K562 (cell line): ENCODE measurements around the gene CAPN10. TPM values are rescaled to one million over a fixed set of nuclear protein-coding genes. Genes with fewer than 3 reads are reported as not detected.

Experiments used
- BCL6 ChIP-seq: fragments of 250-450 bp; sonication (Bioruptor Pico); IDR thresholded peaks from 2 replicates; pipeline ENCODE4 v1.4.0; 2020
- HCFC1 ChIP-seq: IDR thresholded peaks from 2 replicates; pipeline ENCODE4 v1.6.1; 2012; ENCODE audit warnings: low read depth, low read length, improper control_type of control experiment
- JUND ChIP-seq, 2 experiments: IDR thresholded peaks; 2 replicates in 1 of 2; 3 replicates in 1 of 2; pipeline ENCODE4 v1.6.1; 2011; ENCODE audit warnings: borderline replicate concordance in 2 of 2, low read depth in 2 of 2, low read length in 2 of 2, improper control_type of control experiment in 1 of 2, missing biosample characterization in 1 of 2, missing genetic modification characterization in 1 of 2, missing genetic modification reagents in 1 of 2
- MBD2 ChIP-seq: sonication (generic); IDR thresholded peaks from 2 replicates; pipeline ENCODE4 v1.6.1; 2016; ENCODE audit warnings: low read depth, borderline replicate concordance
- NRF1 ChIP-seq, 2 experiments: fragments of 450-650 bp; IDR thresholded peaks in 1 of 2; conservative IDR thresholded peaks in 1 of 2; 2 replicates each; pipeline ENCODE4 v1.6.1; 2014; ENCODE audit warnings: mild to moderate bottlenecking in 2 of 2
- RNF219 ChIP-seq: fragments of 250-450 bp; sonication (Bioruptor Pico); IDR thresholded peaks from 2 replicates; pipeline ENCODE4 v1.5.0; 2022; ENCODE audit warnings: mild to moderate bottlenecking
- RREB1 ChIP-seq: fragments of 250-450 bp; sonication (Bioruptor Pico); IDR thresholded peaks from 2 replicates; pipeline ENCODE4 v1.4.0; 2020
- TCF3 ChIP-seq: sonication (generic); formaldehyde crosslinking; IDR thresholded peaks from 2 replicates; pipeline ENCODE4 v1.4.0; 2020; ENCODE audit warnings: mild to moderate bottlenecking, missing genetic modification reagents
- ZNF512 ChIP-seq: IDR thresholded peaks from 2 replicates; pipeline ENCODE4 v1.6.1; 2016; ENCODE audit warnings: missing genetic modification characterization, missing compliant biosample characterization
- ZNF518B ChIP-seq: fragments of 250-450 bp; sonication (Bioruptor Pico); IDR thresholded peaks from 2 replicates; pipeline ENCODE4 v1.5.0; 2021; ENCODE audit warnings: mild to moderate bottlenecking, moderate library complexity
- ZNF717 ChIP-seq: fragments of 250-450 bp; sonication (Bioruptor Pico); IDR thresholded peaks from 2 replicates; pipeline ENCODE4 v1.5.0; 2021
- polyA plus RNA-seq, 8 experiments: library from polyadenylated mRNA; depleted of rRNA in 4 of 8; stranded (reverse) in 5 of 8; unstranded in 3 of 8; fragments of >200 nt; fragmentation: Nextera tagmentation in 2 of 8; fragmentation: Illumina TruSeq in 1 of 8; extraction: Ambion mirVana in 2 of 8; extraction: Trizol in 1 of 8; gene quantifications; 2 replicates each; pipeline versions ENCODE4 v1.2.1 to v1.2.3, GENCODE V29; 2011 to 2014; ENCODE audit warnings: inconsistent platforms in 1 of 8, missing spikeins in 1 of 8
- total RNA-seq, 7 experiments: library from RNA; depleted of rRNA in 6 of 7; stranded (reverse); fragments of >200 nt in 6 of 7; fragmentation: Illumina TruSeq in 2 of 7; extraction: Trizol in 2 of 7; gene quantifications; 2 replicates each; pipeline versions ENCODE4 v1.2.1 to v1.2.3, GENCODE V29; 2011 to 2021; ENCODE audit warnings: low replicate concordance in 1 of 7

The CAPN10 gene
- total and polyA plus RNA-seq, 9 of the 15 experiments (the other 6 are each of a cell fraction or from before 2014, with no cell fraction given) = 0.08 to 26.1 (median 8.4) TPM

GRCh38 chr2:240560480-240561324 lies 25.8 kb upstream of the CAPN10 start (continued):
- no peak for TF ChIP-seq RNF219 (CRISPR knock-in tag)
- peak; percentile 83 to 85; a peak in 3 of 4 replicates for TF ChIP-seq NRF1 (conservative IDR thresholded peaks at IDR 0.05 in 1 of 2, IDR thresholded peaks at IDR 0.05 in 1 of 2)
- TF ChIP-seq ZNF512 (tag) = no peak
- TF ChIP-seq HCFC1 = no peak; the same call in 1 of the 2 replicates
- peak; percentile 48; the same call in 1 of the 2 replicates for TF ChIP-seq MBD2
- no peak for TF ChIP-seq JUND (IDR thresholded peaks at IDR 0.05; ENCODE audit: borderline replicate concordance, low read depth, low read length)
- TF ChIP-seq JUND (tag; IDR thresholded peaks at IDR 0.05; ENCODE audit: borderline replicate concordance, low read depth, low read length) = no peak
- no peak for TF ChIP-seq RREB1 (CRISPR knock-in tag)
- TF ChIP-seq ZNF717 (CRISPR knock-in tag) = no peak
- TF ChIP-seq ZNF518B (CRISPR knock-in tag) = no peak
- peak; percentile 35; the same call in 1 of the 2 replicates for TF ChIP-seq TCF3 (CRISPR knock-in tag)
- no peak for TF ChIP-seq BCL6 (CRISPR knock-in tag)
